Activated CD4-positive, alpha-beta T cell treated with anti-CD3 and anti-CD28 coated beads for 36 hours (primary cell): ENCODE measurements around the gene HACD2. TPM values are rescaled to one million over a fixed set of nuclear protein-coding genes. Genes with fewer than 3 reads are reported as not detected.
A peak's percentile ranks its signal among the peaks of the same experiment; 100 is the strongest.

Source experiments
- ATAC-seq: fragments of 200-7000 bp; cut with Tn5 transposase; one replicate; pipeline ENCODE4 v1.10.0; 2021; ENCODE audit warnings: mild to moderate bottlenecking, moderate library complexity
- CTCF ChIA-PET: fragments of 350-600 bp; sonication (Branson Sonifier 250); formaldehyde crosslinking; loops from one replicate; lab custom pipeline; 2021; ENCODE audit warnings: antibody characterized with exemption; lab: Charles Lee
- POLR2A ChIA-PET: fragments of 350-600 bp; sonication (Branson Sonifier 250); formaldehyde crosslinking; loops from one replicate; lab custom pipeline; 2021; ENCODE audit warnings: antibody characterized with exemption, inconsistent platforms; lab: Charles Lee
- DNase-seq: peaks from one replicate; pipeline ENCODE4 v3.0.0-alpha.2; 2020
- H3K27ac Mint-ChIP-seq: one replicate; pipeline ENCODE4 v1.8.0; 2021; ENCODE audit warnings: mixed read lengths
- H3K27me3 Mint-ChIP-seq: one replicate; pipeline ENCODE4 v1.8.0; 2021; ENCODE audit warnings: mixed read lengths
- H3K36me3 Mint-ChIP-seq: one replicate; pipeline ENCODE4 v1.8.0; 2021; ENCODE audit warnings: low read depth, mixed read lengths
- H3K4me1 Mint-ChIP-seq: one replicate; pipeline ENCODE4 v1.8.0; 2021; ENCODE audit warnings: mixed read lengths
- H3K4me3 Mint-ChIP-seq: one replicate; pipeline ENCODE4 v1.8.0; 2021; ENCODE audit warnings: mild to moderate bottlenecking, moderate library complexity, mixed read lengths
- H3K9me3 Mint-ChIP-seq: one replicate; pipeline ENCODE4 v1.8.0; 2021; ENCODE audit warnings: low read depth, mixed read lengths
- intact Hi-C, 2 experiments: fragments of 100-400 bp; cut with DNase I in 1 of 2; cut with micrococcal nuclease in 1 of 2; formaldehyde crosslinking; loops; one replicate each; pipeline versions ENCODE4 v1.14.2 to v1.15.1; 2022 to 2024; cut with DNase I, micrococcal nuclease
- total RNA-seq, 2 experiments: library from RNA; stranded (reverse); gene quantifications; one replicate each; pipeline ENCODE4 v1.2.3, GENCODE V29; 2021

Gene HACD2, protein sequence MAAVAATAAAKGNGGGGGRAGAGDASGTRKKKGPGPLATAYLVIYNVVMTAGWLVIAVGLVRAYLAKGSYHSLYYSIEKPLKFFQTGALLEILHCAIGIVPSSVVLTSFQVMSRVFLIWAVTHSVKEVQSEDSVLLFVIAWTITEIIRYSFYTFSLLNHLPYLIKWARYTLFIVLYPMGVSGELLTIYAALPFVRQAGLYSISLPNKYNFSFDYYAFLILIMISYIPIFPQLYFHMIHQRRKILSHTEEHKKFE
- 10 to 100 TPM; 22.1 to 27.7 TPM for total RNA-seq

- H3K27me3 Mint-ChIP-seq, result no peaks in the 10 kb centered on the region
- intact Hi-C loops, result loop anchor here (1.0 to 10.0 kb wide), 8 partner anchors 377 to 1792 kb away; partner anchors contain the start of genes SEC22A (in 2 of the 2), CCDC14 (in 1 of the 2), HEG1 (in 1 of the 2) and HSPBAP1 (in 1 of the 2)
- peak; percentile 93 for ATAC-seq
- peaks cover 21% of the 10 kb centered on the region for H3K4me1 Mint-ChIP-seq
- no peak within 1 kb of the TSS for H3K4me3 Mint-ChIP-seq
- peak within 1 kb of the TSS; percentile 87 for H3K27ac Mint-ChIP-seq
- H3K9me3 Mint-ChIP-seq, result peaks cover 6% of the 10 kb centered on the region
- peak; percentile 97 for DNase-seq
- POLR2A ChIA-PET, result interaction anchor here (0.7 kb wide), 1 partner anchor 9 kb away, joined by 3 read pairs; no protein-coding TSS in a partner anchor
- H3K36me3 Mint-ChIP-seq, result peaks cover 40% of the 10 kb centered on the region
- CTCF ChIA-PET, result interaction anchor here (0.7 to 1.7 kb wide), 4 partner anchors 18 to 587 kb away, joined by 3 read pairs; no protein-coding TSS in a partner anchor
Observed at GRCh38 chr3:123584988-123585937, at the start of gene HACD2. Gene HACD2, minus strand, starts transcription at chr3:123585053. Its CDS starts 26 bp downstream, at chr3:123585027.

GRCh38 chr3:123634149-123635051 lies 49.5 kb upstream of the HACD2 start:
- no peak for DNase-seq
- Mint-ChIP-seq H3K27me3 (peaks cover under 1% of the 10 kb centered on the region), H3K36me3 (peaks cover 4% of the 10 kb centered on the region), H3K9me3 (no peaks in the 10 kb centered on the region), H3K27ac (no peak overlapping the region), H3K4me3 (no peak overlapping the region), H3K4me1 (no peaks in the 10 kb centered on the region)
- intact Hi-C loops, result no loop called here
- POLR2A ChIA-PET, result no interaction called here
- CTCF ChIA-PET, result interaction anchor here (0.6 to 1.0 kb wide), 2 partner anchors 8 to 752 kb away, joined by 3 read pairs; no protein-coding TSS in a partner anchor
- no peak for ATAC-seq

DNA sequence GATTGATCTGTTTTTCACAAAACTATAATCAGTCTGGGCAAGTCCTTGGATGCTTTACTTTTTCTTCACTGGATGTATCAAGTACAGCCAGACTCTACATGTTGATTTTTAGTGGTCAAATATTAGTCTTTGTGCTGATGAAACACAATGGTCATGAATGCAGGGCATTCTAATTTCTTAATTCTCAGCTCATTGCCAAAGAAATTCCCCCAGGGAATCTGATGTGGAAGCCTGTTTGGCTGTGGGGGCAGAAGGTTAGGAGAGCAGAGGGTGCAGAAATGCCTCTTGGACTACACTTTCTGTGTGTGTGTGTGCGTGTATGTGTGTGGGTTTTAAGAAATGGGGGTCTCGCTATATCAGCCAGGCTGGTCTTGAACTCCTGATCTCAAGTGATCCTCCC lies 48.7 kb upstream of the HACD2 start:
- CTCF ChIA-PET, result no interaction called here
- intact Hi-C loops, result no loop called here

GRCh38 chr3:123632161-123632655 lies 47.4 kb upstream of the HACD2 start:
- CTCF ChIA-PET, result interaction anchor here (1.2 kb wide), 1 partner anchor 10 kb away, joined by 5 read pairs; no protein-coding TSS in a partner anchor
- no peak for ATAC-seq
- H3K27ac Mint-ChIP-seq, result no peak overlapping the region

More for the DNA sequence above, 48.7 kb upstream of the HACD2 start:
- H3K9me3 Mint-ChIP-seq, result no peaks in the 10 kb centered on the region
- H3K4me1 Mint-ChIP-seq, result no peaks in the 10 kb centered on the region
- ATAC-seq (no peak), DNase-seq (no peak)
- POLR2A ChIA-PET, result no interaction called here
- peaks cover 2% of the 10 kb centered on the region for H3K27me3 Mint-ChIP-seq
- peaks cover 4% of the 10 kb centered on the region for H3K36me3 Mint-ChIP-seq
- no peak overlapping the region for H3K27ac Mint-ChIP-seq
- H3K4me3 Mint-ChIP-seq, result no peak overlapping the region

GRCh38 chr3:123629747-123630047 lies 44.8 kb upstream of the HACD2 start:
- no peaks in the 10 kb centered on the region for H3K9me3 Mint-ChIP-seq
- intact Hi-C loops, result no loop called here
- H3K4me3 Mint-ChIP-seq, result no peak overlapping the region
- peaks cover 4% of the 10 kb centered on the region for H3K36me3 Mint-ChIP-seq
- ATAC-seq, result no peak
- H3K27me3 Mint-ChIP-seq, result peaks cover 2% of the 10 kb centered on the region
- no peak for DNase-seq
- POLR2A ChIA-PET, result no interaction called here
- no peaks in the 10 kb centered on the region for H3K4me1 Mint-ChIP-seq
- CTCF ChIA-PET, result no interaction called here
- no peak overlapping the region for H3K27ac Mint-ChIP-seq

More at GRCh38 chr3:123632161-123632655, 47.4 kb upstream of the HACD2 start:
- no peak for DNase-seq
- intact Hi-C loops, result no loop called here
- H3K36me3 Mint-ChIP-seq, result peaks cover 4% of the 10 kb centered on the region
- H3K4me3 Mint-ChIP-seq, result no peak overlapping the region
- no peaks in the 10 kb centered on the region for H3K9me3 Mint-ChIP-seq
- H3K27me3 Mint-ChIP-seq, result peaks cover 2% of the 10 kb centered on the region
- POLR2A ChIA-PET, result no interaction called here
- no peaks in the 10 kb centered on the region for H3K4me1 Mint-ChIP-seq

DNA sequence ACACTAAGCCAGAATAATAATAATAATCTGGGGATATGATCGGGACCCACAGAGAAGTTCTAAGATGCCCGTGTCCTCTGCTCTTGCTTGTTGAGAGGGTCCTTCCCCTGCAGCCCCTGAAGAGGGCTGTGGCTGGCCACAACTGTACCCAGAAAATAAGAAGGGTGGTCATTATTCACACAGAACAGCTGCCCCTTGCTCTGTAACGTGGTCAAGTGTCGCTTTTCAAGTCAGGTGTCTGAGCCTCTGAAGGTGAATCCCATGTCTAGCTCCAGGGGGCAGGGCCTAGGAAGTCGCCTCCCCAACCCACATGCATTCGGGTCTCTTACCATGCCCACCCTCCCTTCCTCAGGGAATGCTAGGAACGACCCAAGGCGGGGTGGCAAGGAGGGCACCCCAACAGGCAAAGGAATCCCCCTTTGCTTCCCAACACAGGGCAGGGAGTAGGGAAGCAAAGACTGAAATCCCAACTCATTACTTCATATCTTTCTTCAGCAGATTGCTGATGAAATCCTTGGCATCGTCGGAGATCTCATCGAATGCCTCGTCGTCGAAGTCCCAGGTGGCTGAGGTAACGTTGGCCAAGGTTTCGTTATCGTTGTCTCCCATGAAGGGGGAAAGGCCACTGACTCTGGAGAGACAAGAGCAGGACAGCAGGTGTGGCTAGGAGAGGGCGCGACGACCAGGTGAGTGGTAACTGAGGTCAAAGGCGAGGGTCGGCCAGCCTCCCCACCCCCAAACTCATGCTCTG lies 44.3 kb upstream of the HACD2 start:
- Mint-ChIP-seq H3K27ac (no peak overlapping the region), H3K4me3 (no peak overlapping the region), H3K27me3 (peaks cover 2% of the 10 kb centered on the region), H3K9me3 (no peaks in the 10 kb centered on the region), H3K4me1 (no peaks in the 10 kb centered on the region), H3K36me3 (peaks cover 4% of the 10 kb centered on the region)
- CTCF ChIA-PET, result interaction anchor here (1.0 kb wide), 1 partner anchor 95 kb away, joined by 3 read pairs; no protein-coding TSS in a partner anchor
- DNase-seq, result no peak
- POLR2A ChIA-PET, result no interaction called here
- intact Hi-C loops, result no loop called here
- ATAC-seq, result no peak

- no peak for DNase-seq
- Mint-ChIP-seq H3K4me3 (no peak overlapping the region), H3K36me3 (peaks cover 4% of the 10 kb centered on the region), H3K9me3 (no peaks in the 10 kb centered on the region), H3K27me3 (peaks cover 2% of the 10 kb centered on the region), H3K27ac (no peak overlapping the region), H3K4me1 (no peaks in the 10 kb centered on the region)
- no peak for ATAC-seq
- ChIA-PET POLR2A (no interaction called here), CTCF (interaction anchor here (1.0 kb wide), 1 partner anchor 96 kb away, joined by 3 read pairs; no protein-coding TSS in a partner anchor)
- intact Hi-C loops, result no loop called here
Observed at GRCh38 chr3:123627673-123628670, 43.1 kb upstream of the HACD2 start.

- H3K27ac Mint-ChIP-seq, result no peak overlapping the region
- ChIA-PET POLR2A (no interaction called here), CTCF (no interaction called here)
- H3K27me3 Mint-ChIP-seq, result peaks cover 2% of the 10 kb centered on the region
- intact Hi-C loops, result no loop called here
- no peak for DNase-seq
- no peaks in the 10 kb centered on the region for H3K4me1 Mint-ChIP-seq
- peaks cover 4% of the 10 kb centered on the region for H3K36me3 Mint-ChIP-seq
- no peak for ATAC-seq
- no peaks in the 10 kb centered on the region for H3K9me3 Mint-ChIP-seq
- no peak overlapping the region for H3K4me3 Mint-ChIP-seq
Observed at GRCh38 chr3:123626881-123627280, 42.0 kb upstream of the HACD2 start.

GRCh38 chr3:123624302-123624701 lies 39.4 kb upstream of the HACD2 start:
- CTCF ChIA-PET, result no interaction called here
- H3K4me3 Mint-ChIP-seq, result no peak overlapping the region
- H3K4me1 Mint-ChIP-seq, result no peaks in the 10 kb centered on the region
- no peaks in the 10 kb centered on the region for H3K36me3 Mint-ChIP-seq
- POLR2A ChIA-PET, result no interaction called here
- intact Hi-C loops, result no loop called here
- H3K27me3 Mint-ChIP-seq, result peaks cover under 1% of the 10 kb centered on the region
- H3K9me3 Mint-ChIP-seq, result no peaks in the 10 kb centered on the region
- no peak for DNase-seq
- H3K27ac Mint-ChIP-seq, result no peak overlapping the region
- ATAC-seq, result no peak
